H1 (cell line): ENCODE results near the gene MAP6.

Experiments
- EZH2 ChIP-seq: fragments of 200-600 bp; sonication (generic); IDR thresholded peaks from 2 replicates; pipeline ENCODE4 v1.7.1; 2012; ENCODE audit warnings: low read depth, mild to moderate bottlenecking, moderate library complexity, low read length, inconsistent platforms; ENCODE audit not compliant: severe bottlenecking
- TEAD4 ChIP-seq: IDR thresholded peaks from 2 replicates; pipeline ENCODE4 v1.6.1; 2012; ENCODE audit warnings: low read depth, low read length, inconsistent platforms, mixed read lengths
- TF ChIP-seq, protein P1 (sequence below): IDR thresholded peaks from 2 replicates; pipeline ENCODE4 v1.6.1; 2012; ENCODE audit warnings: low read length, inconsistent platforms
- TF ChIP-seq, protein P2 (sequence below): IDR thresholded peaks from 2 replicates; pipeline ENCODE4 v1.6.1; 2011; ENCODE audit warnings: low read depth, mild to moderate bottlenecking, low read length; ENCODE audit not compliant: insufficient read depth
- TF ChIP-seq, protein P3 (sequence below), 3 experiments: IDR thresholded peaks; 1 replicate in 2 of 3; 2 replicates in 1 of 3; pipeline versions ENCODE4 v1.5.1 to v1.6.1; 2011; ENCODE audit warnings: low read length in 3 of 3, mild to moderate bottlenecking in 3 of 3, inconsistent platforms in 2 of 3, low read depth in 1 of 3, moderate library complexity in 1 of 3; ENCODE audit not compliant: insufficient read depth in 1 of 3; ENCODE audit errors: control extremely low read depth in 1 of 3

DNA sequence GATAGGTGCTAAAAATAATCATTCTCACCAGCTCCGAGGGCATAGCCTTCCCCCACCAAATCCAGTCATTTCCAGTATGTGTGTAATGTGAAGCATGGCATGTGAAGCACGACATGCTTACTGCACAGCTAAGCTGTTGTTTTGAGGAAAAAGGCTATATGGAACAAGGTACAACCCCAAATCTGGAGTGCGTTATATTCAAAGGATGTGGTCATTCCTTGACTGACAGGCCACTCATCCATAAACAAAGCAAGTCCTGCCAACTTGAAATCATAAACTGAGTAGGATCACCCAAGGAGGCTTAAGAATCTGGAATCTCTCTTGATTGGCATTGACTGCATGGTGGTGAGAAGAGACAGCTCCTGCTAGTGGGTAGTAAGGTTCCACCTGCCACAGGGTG is 3.7 kb downstream of the MAP6 start:
- TF ChIP-seq, protein P1, sequence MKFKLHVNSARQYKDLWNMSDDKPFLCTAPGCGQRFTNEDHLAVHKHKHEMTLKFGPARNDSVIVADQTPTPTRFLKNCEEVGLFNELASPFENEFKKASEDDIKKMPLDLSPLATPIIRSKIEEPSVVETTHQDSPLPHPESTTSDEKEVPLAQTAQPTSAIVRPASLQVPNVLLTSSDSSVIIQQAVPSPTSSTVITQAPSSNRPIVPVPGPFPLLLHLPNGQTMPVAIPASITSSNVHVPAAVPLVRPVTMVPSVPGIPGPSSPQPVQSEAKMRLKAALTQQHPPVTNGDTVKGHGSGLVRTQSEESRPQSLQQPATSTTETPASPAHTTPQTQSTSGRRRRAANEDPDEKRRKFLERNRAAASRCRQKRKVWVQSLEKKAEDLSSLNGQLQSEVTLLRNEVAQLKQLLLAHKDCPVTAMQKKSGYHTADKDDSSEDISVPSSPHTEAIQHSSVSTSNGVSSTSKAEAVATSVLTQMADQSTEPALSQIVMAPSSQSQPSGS, result no peak
- TF ChIP-seq, protein P2, sequence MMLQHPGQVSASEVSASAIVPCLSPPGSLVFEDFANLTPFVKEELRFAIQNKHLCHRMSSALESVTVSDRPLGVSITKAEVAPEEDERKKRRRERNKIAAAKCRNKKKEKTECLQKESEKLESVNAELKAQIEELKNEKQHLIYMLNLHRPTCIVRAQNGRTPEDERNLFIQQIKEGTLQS, result no peak
- no peak for TF ChIP-seq EZH2
- TF ChIP-seq, protein P3, sequence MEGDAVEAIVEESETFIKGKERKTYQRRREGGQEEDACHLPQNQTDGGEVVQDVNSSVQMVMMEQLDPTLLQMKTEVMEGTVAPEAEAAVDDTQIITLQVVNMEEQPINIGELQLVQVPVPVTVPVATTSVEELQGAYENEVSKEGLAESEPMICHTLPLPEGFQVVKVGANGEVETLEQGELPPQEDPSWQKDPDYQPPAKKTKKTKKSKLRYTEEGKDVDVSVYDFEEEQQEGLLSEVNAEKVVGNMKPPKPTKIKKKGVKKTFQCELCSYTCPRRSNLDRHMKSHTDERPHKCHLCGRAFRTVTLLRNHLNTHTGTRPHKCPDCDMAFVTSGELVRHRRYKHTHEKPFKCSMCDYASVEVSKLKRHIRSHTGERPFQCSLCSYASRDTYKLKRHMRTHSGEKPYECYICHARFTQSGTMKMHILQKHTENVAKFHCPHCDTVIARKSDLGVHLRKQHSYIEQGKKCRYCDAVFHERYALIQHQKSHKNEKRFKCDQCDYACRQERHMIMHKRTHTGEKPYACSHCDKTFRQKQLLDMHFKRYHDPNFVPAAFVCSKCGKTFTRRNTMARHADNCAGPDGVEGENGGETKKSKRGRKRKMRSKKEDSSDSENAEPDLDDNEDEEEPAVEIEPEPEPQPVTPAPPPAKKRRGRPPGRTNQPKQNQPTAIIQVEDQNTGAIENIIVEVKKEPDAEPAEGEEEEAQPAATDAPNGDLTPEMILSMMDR (IDR thresholded peaks at IDR 0.05; ENCODE audit: control extremely low read depth in 1 of 3, insufficient read depth in 1 of 3, low read depth in 1 of 3, low read length in 3 of 3), result no peak
- TF ChIP-seq TEAD4, result no peak
